Measurements from ENCODE around the gene CENPL. TPM values are rescaled to one million over a fixed set of nuclear protein-coding genes. Genes with fewer than 3 reads are reported as not detected.
"Not testable (repeated sequence)": the region's sequence is repeated elsewhere in the genome, so short reads cannot be mapped to it uniquely, and the experiment has no call there.

CENPL gene
- total RNA-seq, 1 donor from 2014 or later: 3.7 TPM

DNA sequence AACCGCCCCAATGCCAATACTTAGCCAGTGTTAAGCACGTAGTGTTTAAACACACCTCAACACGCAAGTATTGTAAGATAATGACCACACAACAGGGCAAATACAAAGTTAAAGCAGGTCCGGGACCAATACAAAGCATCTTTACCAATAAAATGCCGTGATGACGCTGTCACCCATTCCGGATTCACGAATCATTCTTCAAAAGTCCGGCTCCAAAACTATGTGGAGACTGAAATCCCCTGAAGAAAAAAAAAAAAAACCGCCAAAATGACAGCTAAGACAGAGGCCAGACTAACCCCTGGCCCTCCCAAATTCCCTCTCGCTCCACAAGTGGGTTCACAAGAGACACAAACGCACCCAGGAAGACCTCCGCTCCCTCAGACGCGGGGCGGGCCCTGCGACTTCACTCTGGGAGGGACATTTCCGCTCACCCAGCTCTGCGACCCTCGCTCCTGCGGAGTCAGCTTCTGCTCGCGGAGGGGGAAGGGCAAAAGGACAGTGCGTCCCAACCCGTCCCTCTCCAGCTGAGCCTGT, 835 bp downstream of the CENPL start:
- intact Hi-C loops (cut with DNase I): loop anchor here (1.0 to 10.0 kb wide), 2 partner anchors 347 to 399 kb away; partner anchors contain the start of gene PRDX6
- Histone ChIP-seq H3K27ac (peak overlapping the region; percentile 87), H3K36me3 (peaks cover 0 to under 1% of the 10 kb centered on the region in 2 donors), H3K27me3 (no peaks in the 10 kb centered on the region), H3K9me3 (no peaks in the 10 kb centered on the region), H3K4me3 (peak overlapping the region; percentile 60 to 81), H3K4me1 (peaks cover 15% of the 10 kb centered on the region)
- DNase-seq (ENCODE audit: extremely low spot score in 2 of 2): no peak
- TF ChIP-seq CTCF (IDR thresholded peaks at IDR 0.05): no peak
- TF ChIP-seq POLR2A (IDR thresholded peaks at IDR 0.05): no peak
- no peak for TF ChIP-seq POLR2AphosphoS5 (IDR thresholded peaks at IDR 0.05; ENCODE audit: insufficient read depth in 1 of 2, low read depth in 1 of 2)

- no peaks in the 10 kb centered on the region for H3K9me3 ChIP-seq
- DNase-seq (ENCODE audit: extremely low spot score in 2 of 2): no peak
- TF ChIP-seq POLR2A (IDR thresholded peaks at IDR 0.05) (no peak), POLR2AphosphoS5 (IDR thresholded peaks at IDR 0.05; ENCODE audit: insufficient read depth in 1 of 2, low read depth in 1 of 2) (no peak), CTCF (IDR thresholded peaks at IDR 0.05) (no peak)
- intact Hi-C loops (cut with DNase I): loop anchor here (10.0 kb wide), 1 partner anchor 397 kb away; no protein-coding TSS in a partner anchor
- H3K27ac ChIP-seq: no peak overlapping the region
- H3K4me1 ChIP-seq: peaks cover 15% of the 10 kb centered on the region
- no peaks in the 10 kb centered on the region for H3K27me3 ChIP-seq
- no peak overlapping the region for H3K4me3 ChIP-seq
- no peaks in the 10 kb centered on the region for H3K36me3 ChIP-seq
These were observed 3.0 kb downstream of the CENPL start for GRCh38 chr1:173821680-173822079.

GRCh38 chr1:173818459-173818858, 6.2 kb downstream of the CENPL start:
- Histone ChIP-seq H3K4me1 (peaks cover 10% of the 10 kb centered on the region), H3K27me3 (no peaks in the 10 kb centered on the region), H3K27ac (no peak overlapping the region), H3K36me3 (no peaks in the 10 kb centered on the region), H3K9me3 (no peaks in the 10 kb centered on the region), H3K4me3 (no peak overlapping the region)
- intact Hi-C loops (cut with DNase I): no loop called here
- DNase-seq (ENCODE audit: extremely low spot score in 2 of 2): no peak
- TF ChIP-seq POLR2A (IDR thresholded peaks at IDR 0.05) (no peak), CTCF (IDR thresholded peaks at IDR 0.05) (no peak)

GRCh38 chr1:173813654-173814053, 11.0 kb downstream of the CENPL start:
- DNase-seq (ENCODE audit: extremely low spot score in 2 of 2); H3K27me3 ChIP-seq; H3K27ac ChIP-seq; H3K9me3 ChIP-seq; H3K4me1 ChIP-seq; H3K4me3 ChIP-seq; H3K36me3 ChIP-seq; intact Hi-C loops (cut with DNase I): not testable (repeated sequence)

GRCh38 chr1:173802961-173803360, 21.7 kb downstream of the CENPL start:
- Histone ChIP-seq H3K4me1 (no peaks in the 10 kb centered on the region), H3K9me3 (no peaks in the 10 kb centered on the region), H3K27ac (no peak overlapping the region), H3K27me3 (no peaks in the 10 kb centered on the region), H3K36me3 (no peaks in the 10 kb centered on the region), H3K4me3 (no peak overlapping the region)
- intact Hi-C loops (cut with DNase I): no loop called here
- TF ChIP-seq POLR2A (IDR thresholded peaks at IDR 0.05) (no peak), CTCF (IDR thresholded peaks at IDR 0.05) (no peak), POLR2AphosphoS5 (IDR thresholded peaks at IDR 0.05; ENCODE audit: insufficient read depth in 1 of 2, low read depth in 1 of 2) (no peak)
- DNase-seq (ENCODE audit: extremely low spot score in 2 of 2): no peak

DNA sequence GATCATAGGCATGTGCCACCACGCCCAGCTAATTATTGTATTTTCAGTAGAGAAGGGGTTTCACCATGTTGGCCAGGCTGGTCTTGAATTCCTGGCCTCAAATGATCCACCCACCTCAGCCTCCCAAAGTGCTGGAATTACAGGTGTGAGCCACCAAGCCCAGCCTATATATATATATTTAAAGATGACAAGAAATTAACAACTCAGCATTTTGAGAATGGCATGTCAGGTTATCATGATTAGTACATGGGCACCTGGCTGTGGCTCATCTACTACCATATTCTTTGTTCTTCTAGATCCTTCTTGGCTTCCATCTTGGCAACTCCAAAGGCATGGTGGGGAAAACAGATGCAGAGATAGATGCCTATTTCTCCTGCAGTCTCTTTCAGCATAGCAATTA, 24.7 kb downstream of the CENPL start:
- H3K9me3 ChIP-seq; H3K4me1 ChIP-seq; H3K27me3 ChIP-seq; intact Hi-C loops (cut with DNase I); H3K4me3 ChIP-seq; DNase-seq (ENCODE audit: extremely low spot score in 2 of 2); H3K36me3 ChIP-seq; H3K27ac ChIP-seq: not testable (repeated sequence)

Measured in vagina (tissue), 2 donors.